Body of pancreas (tissue), 4 donors: Measurements from ENCODE around the gene PRTFDC1.

Experiments used
- POLR2A ChIP-seq, 3 donors: fragments of 450-650 bp; IDR thresholded peaks; one replicate each; pipeline ENCODE4 v1.6.1; 2016; ENCODE audit warnings: antibody characterized with exemption in 3 of 3, mild to moderate bottlenecking in 2 of 3
- TF ChIP-seq, protein P1 (sequence below), 7 experiments: fragments of 450-650 bp in 4 of 7; fragments of 200-600 bp in 3 of 7; sonication (generic) in 3 of 7; IDR thresholded peaks; one replicate each; pipeline ENCODE4 v1.5.1; 2016 to 2019; ENCODE audit warnings: antibody characterized with exemption in 7 of 7

DNA sequence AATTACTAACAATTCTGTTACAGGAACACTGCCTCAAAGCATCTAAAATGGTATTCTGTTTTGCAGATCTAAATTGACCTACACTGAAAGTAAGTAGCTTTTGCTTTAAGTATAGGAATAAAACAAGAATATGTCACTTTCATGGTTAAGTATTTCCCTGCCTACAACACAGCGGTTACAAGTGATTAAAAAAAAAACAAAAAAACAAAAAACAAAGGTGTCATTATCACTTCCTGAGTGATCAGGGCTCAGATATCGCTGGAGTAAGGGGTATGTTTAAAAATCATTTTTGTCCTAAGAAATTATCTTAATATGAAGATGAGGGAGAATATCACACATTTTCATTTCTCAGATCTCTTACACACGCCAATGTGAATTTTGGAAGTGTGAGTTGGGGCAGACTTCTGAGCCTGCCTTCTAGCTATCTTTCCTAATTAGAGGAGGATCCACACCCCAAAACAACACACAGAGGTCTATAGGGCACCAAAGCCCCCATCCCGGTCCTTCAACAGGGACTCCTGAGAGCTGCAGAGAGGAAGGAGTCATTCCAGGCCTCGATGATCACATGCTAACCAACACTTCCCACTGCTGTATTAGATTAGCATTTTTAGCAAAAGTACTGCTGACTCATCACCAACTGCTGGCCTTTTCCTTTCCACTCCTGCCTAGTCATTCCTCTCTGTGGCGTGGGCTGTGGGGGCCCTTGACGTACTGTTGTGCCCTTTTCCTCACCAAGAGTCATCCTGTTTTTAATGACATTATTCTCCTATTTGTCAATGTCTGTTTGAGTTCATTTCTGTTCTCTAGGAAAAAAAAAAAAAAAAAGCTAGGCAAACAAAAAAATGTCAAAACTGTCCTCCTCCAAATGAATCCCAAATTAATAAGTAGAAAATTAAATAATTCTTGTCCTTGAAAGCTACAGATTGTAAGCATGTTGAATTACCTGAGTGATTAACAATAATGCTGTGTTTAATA lies 31.2 kb downstream of the PRTFDC1 start:
- TF ChIP-seq, protein P1, sequence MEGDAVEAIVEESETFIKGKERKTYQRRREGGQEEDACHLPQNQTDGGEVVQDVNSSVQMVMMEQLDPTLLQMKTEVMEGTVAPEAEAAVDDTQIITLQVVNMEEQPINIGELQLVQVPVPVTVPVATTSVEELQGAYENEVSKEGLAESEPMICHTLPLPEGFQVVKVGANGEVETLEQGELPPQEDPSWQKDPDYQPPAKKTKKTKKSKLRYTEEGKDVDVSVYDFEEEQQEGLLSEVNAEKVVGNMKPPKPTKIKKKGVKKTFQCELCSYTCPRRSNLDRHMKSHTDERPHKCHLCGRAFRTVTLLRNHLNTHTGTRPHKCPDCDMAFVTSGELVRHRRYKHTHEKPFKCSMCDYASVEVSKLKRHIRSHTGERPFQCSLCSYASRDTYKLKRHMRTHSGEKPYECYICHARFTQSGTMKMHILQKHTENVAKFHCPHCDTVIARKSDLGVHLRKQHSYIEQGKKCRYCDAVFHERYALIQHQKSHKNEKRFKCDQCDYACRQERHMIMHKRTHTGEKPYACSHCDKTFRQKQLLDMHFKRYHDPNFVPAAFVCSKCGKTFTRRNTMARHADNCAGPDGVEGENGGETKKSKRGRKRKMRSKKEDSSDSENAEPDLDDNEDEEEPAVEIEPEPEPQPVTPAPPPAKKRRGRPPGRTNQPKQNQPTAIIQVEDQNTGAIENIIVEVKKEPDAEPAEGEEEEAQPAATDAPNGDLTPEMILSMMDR (IDR thresholded peaks at IDR 0.05): no peak
- no peak for TF ChIP-seq POLR2A (IDR thresholded peaks at IDR 0.05)
